H1 (cell line): ENCODE results near the gene AGPS. TPM values are rescaled to one million over a fixed set of nuclear protein-coding genes. Genes with fewer than 3 reads are reported as not detected.

ENCODE experiments used
- CTCF ChIA-PET: fragments of 300-600 bp; sonication (Branson Sonifier 250); formaldehyde crosslinking; loops from one replicate; lab custom pipeline; 2021; ENCODE audit not compliant: partially characterized antibody; lab: Charles Lee
- POLR2A ChIA-PET: fragments of 300-600 bp; sonication (Branson Sonifier 250); formaldehyde crosslinking; loops from one replicate; lab custom pipeline; 2021; ENCODE audit warnings: inconsistent platforms; ENCODE audit not compliant: partially characterized antibody; lab: Charles Lee
- DNase-seq, 2 experiments: peaks; one replicate each; pipeline versions ENCODE4 v3.0.0 to v3.0.0-alpha.2; 2010 to 2022; ENCODE audit warnings: low spot score in 2 of 2, low read depth in 1 of 2, mixed read lengths in 1 of 2
- FAIRE-seq: peaks from 2 replicates; lab custom pipeline; 2011; peaks lifted over from hg19 to GRCh38; lab: Jason Lieb, UNC
- H2AFZ ChIP-seq: 2 replicates; pipeline ENCODE4 v1.8.1; 2012; ENCODE audit warnings: low read length, inconsistent platforms
- H2AK5ac ChIP-seq: 2 replicates; pipeline ENCODE4 v1.6.1; 2013; ENCODE audit warnings: low read depth, low read length
- H2BK120ac ChIP-seq: replicated peaks from 2 replicates; pipeline ENCODE3; 2013; ENCODE audit warnings: low read depth, low read length, inconsistent platforms
- H2BK12ac ChIP-seq: 2 replicates; pipeline ENCODE4 v1.6.1; 2013; ENCODE audit warnings: low read depth, low read length
- H2BK15ac ChIP-seq: 2 replicates; pipeline ENCODE4 v1.6.1; 2013; ENCODE audit warnings: low read length
- H2BK20ac ChIP-seq: 2 replicates; pipeline ENCODE4 v1.6.1; 2013; ENCODE audit warnings: low read length
- H2BK5ac ChIP-seq: 2 replicates; pipeline ENCODE4 v1.6.1; 2013; ENCODE audit warnings: low read depth, low read length
- H3K14ac ChIP-seq: 2 replicates; pipeline ENCODE4 v1.6.1; 2013; ENCODE audit warnings: inconsistent platforms; ENCODE audit not compliant: insufficient read length
- H3K18ac ChIP-seq: 2 replicates; pipeline ENCODE4 v1.6.1; 2013; ENCODE audit warnings: low read length; ENCODE audit errors: extremely low read depth
- H3K23ac ChIP-seq: 2 replicates; pipeline ENCODE4 v1.6.1; 2013; ENCODE audit warnings: inconsistent platforms; ENCODE audit not compliant: insufficient read length
- H3K23me2 ChIP-seq: 2 replicates; pipeline ENCODE4 v1.6.1; 2013; ENCODE audit warnings: low read depth, low read length
- H3K27ac ChIP-seq: 2 replicates; pipeline ENCODE4 v1.6.1; 2011; ENCODE audit warnings: low read depth, low read length, inconsistent platforms
- H3K27me3 ChIP-seq, 4 experiments: replicated peaks in 1 of 4; 1 replicate in 1 of 4; 2 replicates in 3 of 4; pipeline versions ENCODE4 v1.6.1 to v1.8.1; 2011 to 2013; ENCODE audit warnings: low read length in 3 of 4, mild to moderate bottlenecking in 3 of 4, inconsistent platforms in 2 of 4, mixed read lengths in 2 of 4, moderate library complexity in 1 of 4; ENCODE audit not compliant: control insufficient read depth in 3 of 4, insufficient read depth in 3 of 4; ENCODE audit errors: extremely low read depth in 1 of 4
- H3K36me3 ChIP-seq, 4 experiments: 2 replicates each; pipeline versions ENCODE4 v1.6.1 to v1.8.1; 2011 to 2013; ENCODE audit warnings: mild to moderate bottlenecking in 4 of 4, low read length in 3 of 4, moderate library complexity in 2 of 4, control low read depth in 1 of 4, inconsistent platforms in 1 of 4; ENCODE audit not compliant: insufficient read depth in 4 of 4, control insufficient read depth in 2 of 4
- H3K4ac ChIP-seq: replicated peaks from 2 replicates; pipeline ENCODE3; 2013; ENCODE audit warnings: low read length, low read depth, mixed read lengths, inconsistent platforms; ENCODE audit not compliant: insufficient read length
- H3K4me1 ChIP-seq, 4 experiments: replicated peaks in 1 of 4; 1 replicate in 1 of 4; 2 replicates in 3 of 4; pipeline versions ENCODE4 v1.6.1 to v1.8.1; 2011 to 2013; ENCODE audit warnings: low read length in 3 of 4, inconsistent platforms in 2 of 4, mixed read lengths in 1 of 4; ENCODE audit not compliant: insufficient read depth in 4 of 4, control insufficient read depth in 3 of 4
- H3K4me2 ChIP-seq, 2 experiments: 2 replicates each; pipeline versions ENCODE4 v1.6.1 to v1.8.1; 2011 to 2013; ENCODE audit warnings: low read depth in 2 of 2, low read length in 2 of 2, control low read depth in 1 of 2, inconsistent platforms in 1 of 2, mild to moderate bottlenecking in 1 of 2; ENCODE audit not compliant: insufficient read depth in 1 of 2
- H3K4me3 ChIP-seq, 4 experiments: fragments of 200-600, 300-600 bp in 1 of 4; sonication (generic), shearing (Covaris generic), sonication (Bioruptor Twin) in 1 of 4; 2 replicates each; pipeline versions ENCODE4 v1.5.1 to v1.8.1; 2011 to 2016; ENCODE audit warnings: low read length in 4 of 4, low read depth in 3 of 4, control low read depth in 2 of 4, inconsistent platforms in 2 of 4, mild to moderate bottlenecking in 2 of 4, mixed read lengths in 1 of 4, moderate library complexity in 1 of 4; ENCODE audit not compliant: insufficient read depth in 2 of 4; ENCODE audit errors: extremely low read depth in 1 of 4
- H3K56ac ChIP-seq: replicated peaks from 2 replicates; pipeline ENCODE3; 2013; ENCODE audit warnings: low read depth, mild to moderate bottlenecking, mixed read lengths, low read length, inconsistent platforms; ENCODE audit not compliant: insufficient read length
- H3K79me1 ChIP-seq: 2 replicates; pipeline ENCODE4 v1.6.1; 2013; ENCODE audit warnings: low read depth, low read length, control low read depth
- H3K79me2 ChIP-seq, 2 experiments: 2 replicates each; pipeline versions ENCODE4 v1.6.1 to v1.8.1; 2012 to 2013; ENCODE audit warnings: low read length in 2 of 2, mild to moderate bottlenecking in 2 of 2, inconsistent platforms in 1 of 2; ENCODE audit not compliant: insufficient read depth in 2 of 2, control insufficient read depth in 1 of 2
- H3K9ac ChIP-seq, 4 experiments: replicated peaks in 1 of 4; 1 replicate in 1 of 4; 2 replicates in 3 of 4; pipeline versions ENCODE4 v1.6.1 to v1.8.1; 2011 to 2013; ENCODE audit warnings: low read depth in 3 of 4, low read length in 3 of 4, control low read depth in 2 of 4, mild to moderate bottlenecking in 2 of 4, moderate library complexity in 2 of 4, inconsistent platforms in 1 of 4; ENCODE audit errors: extremely low read depth in 1 of 4
- H3K9me3 ChIP-seq, 2 experiments: 2 replicates each; pipeline versions ENCODE4 v1.6.1 to v1.8.1; 2012 to 2013; ENCODE audit warnings: mild to moderate bottlenecking in 2 of 2, moderate library complexity in 2 of 2, control low read depth in 1 of 2, inconsistent platforms in 1 of 2, low read depth in 1 of 2, low read length in 1 of 2, mixed read lengths in 1 of 2; ENCODE audit not compliant: insufficient read depth in 2 of 2
- H4K20me1 ChIP-seq, 2 experiments: replicated peaks in 1 of 2; 2 replicates each; pipeline versions ENCODE3 to v1.8.1; 2011 to 2013; ENCODE audit warnings: inconsistent platforms in 2 of 2, low read length in 2 of 2, mild to moderate bottlenecking in 1 of 2; ENCODE audit not compliant: insufficient read depth in 2 of 2, control insufficient read depth in 1 of 2
- H4K5ac ChIP-seq: 2 replicates; pipeline ENCODE4 v1.6.1; 2013; ENCODE audit warnings: low read length, low read depth, mixed read lengths, inconsistent platforms; ENCODE audit not compliant: insufficient read length
- H4K8ac ChIP-seq: 2 replicates; pipeline ENCODE4 v1.8.0; 2013; ENCODE audit warnings: mild to moderate bottlenecking, moderate library complexity, low read length, inconsistent platforms; ENCODE audit not compliant: insufficient read depth; ENCODE audit errors: extremely low read depth
- H4K91ac ChIP-seq: replicated peaks from 2 replicates; pipeline ENCODE3; 2013; ENCODE audit warnings: low read length, mixed read lengths, inconsistent platforms; ENCODE audit not compliant: insufficient read length
- ATF2 ChIP-seq: IDR thresholded peaks from 2 replicates; pipeline ENCODE4 v1.6.1; 2012; ENCODE audit warnings: low read length, inconsistent platforms
- CHD2 ChIP-seq: IDR thresholded peaks from 2 replicates; pipeline ENCODE4 v1.6.1; 2012; ENCODE audit warnings: low read length, improper control_type of control experiment
- GTF2F1 ChIP-seq: IDR thresholded peaks from 2 replicates; pipeline ENCODE4 v1.6.1; 2012; ENCODE audit warnings: low read depth, low read length, improper control_type of control experiment, borderline replicate concordance
- JUN ChIP-seq: IDR thresholded peaks from 2 replicates; pipeline ENCODE4 v1.6.1; 2011; ENCODE audit warnings: low read depth, mild to moderate bottlenecking, improper control_type of control experiment, low read length
- WGBS, 2 experiments: shearing (Covaris generic) in 1 of 2; methylation state at CpG; one replicate each; pipeline versions ENCODE4 v1.1.6 to v1.1.7; 2013 to 2015; ENCODE audit warnings: low lambda C conversion rate in 2 of 2, mixed read lengths in 2 of 2, inconsistent platforms in 1 of 2, low coverage in 1 of 2, missing lambda C conversion rate in 1 of 2; ENCODE audit not compliant: insufficient replicate concordance in 2 of 2, insufficient coverage in 1 of 2, insufficient read length in 1 of 2; ENCODE audit errors: extremely low coverage in 1 of 2, missing lambda C conversion rate in 1 of 2; 5-methylcytosine and 5-hydroxymethylcytosine counted together
- polyA plus RNA-seq, 7 experiments: library from polyadenylated mRNA; depleted of rRNA in 3 of 7; stranded (reverse) in 5 of 7; unstranded in 2 of 7; fragments of >200 nt in 5 of 7; fragments of 200-250 nt in 2 of 7; gene quantifications; 1 replicate in 5 of 7; 2 replicates in 1 of 7; 4 replicates in 1 of 7; pipeline versions ENCODE4 v1.2.1 to v1.2.3, GENCODE V29; 2011 to 2013; ENCODE audit warnings: missing spikeins in 2 of 7, mixed read lengths in 2 of 7
- total RNA-seq: library from RNA; stranded (reverse); fragmentation: NEBNext Ultra II Directional; extraction: Animal tissue kit (Norgen Biotek cat#: 25700); gene quantifications from 2 replicates; pipeline ENCODE4 v1.2.1, GENCODE V29; 2021

AGPS gene
- total and polyA plus RNA-seq, 2 of the 8 experiments (the other 6 are each of a cell fraction or from before 2014, with no cell fraction given): 7.3 to 57.8 TPM

- Histone ChIP-seq H3K27ac (no peak overlapping the region), H3K36me3 (peaks cover 0 to 3% (median 0%) of the 10 kb centered on the region in 4 experiments; a peak in 1 of 8 replicates), H4K8ac (no peak overlapping the region), H3K9me3 (no peaks in the 10 kb centered on the region; a peak in 1 of 4 replicates), H3K4me1 (no peaks in the 10 kb centered on the region), H3K4me3 (no peak overlapping the region), H2BK15ac (no peak overlapping the region), H3K14ac (no peak overlapping the region), H2BK120ac (no peak overlapping the region), H2AK5ac (no peak overlapping the region), H2BK20ac (no peak overlapping the region), H3K4me2 (no peak overlapping the region), H3K79me1 (no peaks in the 10 kb centered on the region), H2BK5ac (no peak overlapping the region), H3K4ac (no peak overlapping the region), H3K23ac (no peak overlapping the region), H3K18ac (no peak overlapping the region), H4K91ac (no peak overlapping the region), H3K23me2 (no peaks in the 10 kb centered on the region), H2BK12ac (no peak overlapping the region), H2AFZ (no peak overlapping the region), H3K27me3 (no peaks in the 10 kb centered on the region), H3K56ac (no peak overlapping the region), H3K79me2 (no peaks in the 10 kb centered on the region), H3K9ac (no peak overlapping the region), H4K5ac (no peak overlapping the region), H4K20me1 (no peaks in the 10 kb centered on the region)
- FAIRE-seq: no peak
- ChIA-PET CTCF (no interaction called here), POLR2A (no interaction called here)
- no peak for DNase-seq
- WGBS, 2 experiments: 85% methylated on average over 2 of the region's 2 CpGs; no CpG with 5 or more reads in 1 of the 2 experiments
- TF ChIP-seq ATF2: no peak
- no peak for TF ChIP-seq JUN
- no peak for TF ChIP-seq CHD2
- TF ChIP-seq GTF2F1: no peak
These were observed 79.4 kb downstream of the AGPS start for GRCh38 chr2:177471990-177472389.
